ENCODE data around the gene ZDHHC14. TPM values are rescaled to one million over a fixed set of nuclear protein-coding genes. Genes with fewer than 3 reads are reported as not detected.
"Not testable (repeated sequence)": the region's sequence is repeated elsewhere in the genome, so short reads cannot be mapped to it uniquely, and the experiment has no call there.

Gene ZDHHC14
- total RNA-seq, 3 donors from 2014 or later = 4.8 to 9.8 (median 8.5) TPM

DNA sequence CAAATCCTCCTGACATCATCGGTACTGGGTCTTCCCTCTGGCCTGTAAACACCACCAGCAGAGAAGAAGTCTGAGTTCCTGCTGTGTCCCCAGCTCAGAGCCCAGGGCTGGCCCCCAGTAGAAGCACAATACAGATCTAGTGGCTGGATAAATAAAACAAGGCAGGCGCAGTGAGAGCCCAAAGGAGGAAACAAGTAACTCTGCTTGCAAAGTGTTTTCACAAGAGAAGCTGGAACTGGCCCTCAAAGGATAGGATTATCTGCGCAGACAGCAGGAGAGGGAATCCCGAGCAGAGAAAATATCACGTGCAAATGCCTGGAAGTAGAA lies 205.1 kb downstream of the ZDHHC14 start:
- TF ChIP-seq POLR2AphosphoS5 (IDR thresholded peaks at IDR 0.05) = no peak
- TF ChIP-seq CTCF (IDR thresholded peaks at IDR 0.05) = no peak
- no peak for TF ChIP-seq POLR2A (IDR thresholded peaks at IDR 0.05)
- intact Hi-C loops (cut with DNase I; ENCODE audit: low total_unique reads) = no loop called here
- DNase-seq (ENCODE audit: low spot score in 2 of 2) = no peak
- Histone ChIP-seq H3K27me3 (no peaks in the 10 kb centered on the region), H3K27ac (no peak overlapping the region), H3K4me1 (no peaks in the 10 kb centered on the region), H3K9me3 (peaks cover 0 to 16% of the 10 kb centered on the region in 2 donors), H3K4me3 (no peak overlapping the region), H3K36me3 (no peaks in the 10 kb centered on the region)

GRCh38 chr6:157586476-157587126 lies 205.6 kb downstream of the ZDHHC14 start:
- intact Hi-C loops (cut with DNase I; ENCODE audit: low total_unique reads) = no loop called here
- TF ChIP-seq CTCF (IDR thresholded peaks at IDR 0.05) (no peak), POLR2A (IDR thresholded peaks at IDR 0.05) (no peak), POLR2AphosphoS5 (IDR thresholded peaks at IDR 0.05) (no peak)
- Histone ChIP-seq H3K4me3 (no peak overlapping the region), H3K27ac (no peak overlapping the region), H3K27me3 (no peaks in the 10 kb centered on the region), H3K9me3 (peaks cover 0 to 16% of the 10 kb centered on the region in 2 donors), H3K4me1 (no peaks in the 10 kb centered on the region), H3K36me3 (no peaks in the 10 kb centered on the region)
- DNase-seq (ENCODE audit: low spot score in 2 of 2) = no peak

DNA sequence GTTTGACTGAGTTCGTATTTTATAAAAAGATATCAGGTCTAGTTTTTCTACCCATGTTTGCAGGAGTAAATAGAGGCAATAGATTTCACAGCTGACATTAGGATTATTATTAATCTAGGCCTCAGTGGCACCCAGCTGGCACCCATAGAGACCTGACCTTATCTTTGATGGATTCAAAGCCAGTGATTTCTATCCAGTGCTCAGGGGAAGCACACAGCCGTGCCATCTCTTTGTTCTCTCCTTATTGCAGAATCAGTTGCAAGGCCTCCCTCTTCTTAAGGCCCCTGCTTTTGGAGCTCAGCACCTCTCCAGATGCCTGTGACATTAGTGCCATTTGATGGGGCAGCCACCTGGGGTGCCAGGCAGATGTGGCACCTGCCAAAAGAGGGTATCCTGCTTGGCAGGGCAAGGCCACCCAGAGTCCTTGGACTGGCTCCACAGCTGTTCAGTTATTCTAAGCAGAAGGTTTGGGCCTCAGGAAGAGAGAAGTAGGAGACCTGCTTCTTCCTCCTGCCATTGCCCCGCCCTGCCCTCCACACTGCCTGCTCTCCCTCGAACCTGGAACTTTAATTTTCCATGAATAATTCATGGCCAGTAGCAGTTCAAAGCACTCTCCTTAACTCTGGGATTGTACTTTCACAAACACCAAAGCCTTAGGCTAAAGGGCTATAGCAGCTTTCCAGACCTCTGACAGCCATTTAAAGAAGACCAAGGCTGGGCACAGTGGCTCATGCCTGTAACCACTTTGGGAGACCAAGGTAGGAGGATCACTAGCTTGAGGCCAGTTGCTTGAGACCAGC lies 206.3 kb downstream of the ZDHHC14 start:
- Histone ChIP-seq H3K27me3 (no peaks in the 10 kb centered on the region), H3K4me3 (no peak overlapping the region), H3K4me1 (no peaks in the 10 kb centered on the region), H3K27ac (no peak overlapping the region), H3K9me3 (peaks cover 0 to 12% of the 10 kb centered on the region in 2 donors), H3K36me3 (no peaks in the 10 kb centered on the region)
- intact Hi-C loops (cut with DNase I; ENCODE audit: low total_unique reads) = no loop called here
- no peak for DNase-seq (ENCODE audit: low spot score in 2 of 2)
- TF ChIP-seq POLR2AphosphoS5 (IDR thresholded peaks at IDR 0.05) = no peak
- no peak for TF ChIP-seq POLR2A (IDR thresholded peaks at IDR 0.05)
- no peak for TF ChIP-seq CTCF (IDR thresholded peaks at IDR 0.05)

GRCh38 chr6:157590654-157591053 lies 209.7 kb downstream of the ZDHHC14 start:
- peaks cover 0 to 12% of the 10 kb centered on the region in 2 donors for H3K9me3 ChIP-seq
- H3K27me3 ChIP-seq; H3K4me1 ChIP-seq; H3K27ac ChIP-seq; H3K36me3 ChIP-seq; intact Hi-C loops (cut with DNase I; ENCODE audit: low total_unique reads); DNase-seq (ENCODE audit: low spot score in 2 of 2); H3K4me3 ChIP-seq: not testable (repeated sequence)

GRCh38 chr6:157592541-157592940 lies 211.6 kb downstream of the ZDHHC14 start:
- Histone ChIP-seq H3K4me3 (no peak overlapping the region), H3K27me3 (no peaks in the 10 kb centered on the region), H3K36me3 (no peaks in the 10 kb centered on the region), H3K4me1 (peaks cover 0 to 7% of the 10 kb centered on the region in 2 donors), H3K27ac (no peak overlapping the region), H3K9me3 (peaks cover 0 to 12% of the 10 kb centered on the region in 2 donors)
- no peak for DNase-seq (ENCODE audit: low spot score in 2 of 2)
- intact Hi-C loops (cut with DNase I; ENCODE audit: low total_unique reads) = no loop called here
- TF ChIP-seq POLR2AphosphoS5 (IDR thresholded peaks at IDR 0.05) (no peak), POLR2A (IDR thresholded peaks at IDR 0.05) (no peak), CTCF (IDR thresholded peaks at IDR 0.05) (no peak)
